ENCODE data around the gene GFOD1.

Gene GFOD1

DNA sequence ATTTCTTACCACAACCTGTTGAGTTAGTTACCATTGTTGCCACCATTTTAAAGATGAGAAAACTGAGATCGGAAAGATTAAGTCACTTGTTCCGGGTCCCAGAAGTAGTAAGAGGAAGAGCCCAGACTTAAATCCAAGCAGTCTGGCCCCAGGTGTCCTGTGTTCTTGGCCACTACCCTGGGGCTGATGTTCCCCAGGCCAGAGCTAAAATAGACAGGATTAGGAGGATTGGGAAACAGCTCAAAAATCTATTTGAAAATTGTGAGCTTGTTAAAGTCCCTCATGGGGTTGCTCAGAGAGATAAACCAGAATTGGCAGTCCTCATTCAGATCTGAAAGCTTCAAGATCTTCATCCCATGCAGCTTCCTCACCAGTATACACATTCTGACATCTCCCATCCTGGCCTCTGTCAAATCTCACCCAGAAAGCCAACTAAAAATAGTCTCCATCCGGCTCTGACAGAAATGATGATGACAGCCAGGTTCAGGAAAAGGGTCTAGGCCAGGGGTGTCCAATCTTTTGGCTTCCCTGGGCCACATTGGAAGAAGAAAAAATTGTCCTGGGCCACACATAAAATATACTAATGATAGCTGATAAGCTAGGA, 62.0 kb downstream of the GFOD1 start:
- DNase-seq (ENCODE audit: low spot score), result no peak

DNA sequence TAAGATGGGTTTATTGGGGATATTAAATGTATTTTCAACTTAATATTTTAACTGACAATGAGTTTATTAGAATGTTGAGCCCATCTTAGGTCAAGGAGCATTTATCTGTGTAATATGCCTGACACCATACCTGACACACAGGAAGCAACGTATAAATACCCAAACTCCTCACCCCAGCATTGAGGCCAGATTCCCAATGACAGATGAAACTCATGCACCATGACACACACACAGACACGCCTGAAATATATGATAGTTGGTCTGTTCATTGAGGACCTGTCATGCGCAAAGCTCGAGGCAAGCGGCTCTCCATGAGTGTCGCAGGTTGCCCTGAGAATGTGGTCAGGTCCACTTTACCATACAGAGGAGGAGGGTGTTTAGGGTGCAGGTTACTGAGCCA, 64.1 kb downstream of the GFOD1 start:
- DNase-seq (ENCODE audit: low spot score), result no peak

GRCh38 chr6:13422681-13423221, 64.6 kb downstream of the GFOD1 start:
- DNase-seq (ENCODE audit: low spot score), result no peak

DNA sequence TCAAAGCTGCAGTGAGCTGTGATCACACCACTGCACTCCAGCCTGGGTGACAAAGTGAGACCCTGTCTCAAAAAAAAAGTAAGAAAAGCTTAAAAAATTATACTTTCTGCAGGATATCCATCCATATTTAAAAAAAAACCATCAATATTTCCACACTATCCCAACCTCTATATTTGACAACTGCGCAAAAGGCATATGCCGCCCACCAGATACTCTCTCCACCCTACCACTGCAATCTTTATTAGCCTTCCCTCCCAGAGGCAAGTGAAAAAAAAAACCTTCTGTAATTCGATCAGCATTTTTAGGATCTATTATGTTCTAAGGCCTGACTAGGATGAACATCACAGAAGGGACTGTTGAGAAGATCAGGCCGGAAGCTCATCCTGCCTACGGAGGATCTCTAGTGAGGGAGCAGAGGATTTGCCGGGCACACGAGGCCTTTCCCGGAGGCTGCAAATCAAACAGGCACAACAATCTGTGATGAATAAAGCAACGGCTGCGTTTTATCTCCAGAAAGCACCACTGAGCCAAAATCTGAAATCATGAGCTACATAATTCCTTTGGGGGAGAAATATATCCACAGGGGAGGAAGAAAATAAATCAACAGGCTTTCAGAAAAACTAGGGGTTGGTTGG, 65.9 kb downstream of the GFOD1 start:
- peak; percentile 58 for DNase-seq (ENCODE audit: low spot score)

GRCh38 chr6:13420269-13420668, 67.1 kb downstream of the GFOD1 start:
- DNase-seq (ENCODE audit: low spot score), result no peak

DNA sequence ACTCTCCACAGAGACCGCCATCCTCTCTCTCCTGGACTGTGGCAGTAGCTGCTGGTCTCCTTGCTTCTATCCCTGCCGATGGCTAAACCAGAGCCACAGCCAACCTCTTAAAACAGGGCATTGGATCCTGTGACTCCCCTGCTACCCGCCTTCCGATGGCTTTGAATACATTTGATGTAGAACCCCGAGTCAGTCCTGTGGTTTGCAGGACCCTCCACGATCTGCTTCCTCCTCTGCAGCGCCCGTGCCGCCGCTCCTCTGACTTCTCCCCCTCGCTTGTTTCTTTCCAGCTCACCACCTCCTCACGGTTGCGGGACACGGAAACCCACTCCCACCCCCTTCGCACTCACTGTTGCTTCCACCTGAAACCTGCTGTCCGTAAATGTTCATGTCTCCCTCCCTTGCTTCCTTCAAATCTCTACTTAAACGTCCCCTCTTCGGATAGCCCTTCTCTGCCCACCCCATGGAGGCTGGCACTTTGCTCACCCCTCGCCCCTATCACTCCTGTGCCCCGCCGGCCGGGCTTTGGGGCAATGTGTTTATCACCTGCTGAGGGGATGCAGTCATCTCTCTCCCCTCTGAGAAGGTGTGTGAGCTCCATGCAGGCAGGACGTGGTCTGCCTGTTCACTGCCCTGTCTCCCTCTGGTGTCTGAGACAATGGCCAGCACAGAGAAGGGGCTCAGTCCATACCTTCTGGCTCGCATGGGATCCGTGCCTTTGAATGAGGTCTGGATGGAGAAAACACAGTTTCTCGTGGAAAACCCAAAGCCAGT, 67.8 kb downstream of the GFOD1 start:
- DNase-seq (ENCODE audit: low spot score), result no peak

- DNase-seq (ENCODE audit: low spot score), result no peak
Observed at GRCh38 chr6:13418844-13419243, 68.6 kb downstream of the GFOD1 start.

DNA sequence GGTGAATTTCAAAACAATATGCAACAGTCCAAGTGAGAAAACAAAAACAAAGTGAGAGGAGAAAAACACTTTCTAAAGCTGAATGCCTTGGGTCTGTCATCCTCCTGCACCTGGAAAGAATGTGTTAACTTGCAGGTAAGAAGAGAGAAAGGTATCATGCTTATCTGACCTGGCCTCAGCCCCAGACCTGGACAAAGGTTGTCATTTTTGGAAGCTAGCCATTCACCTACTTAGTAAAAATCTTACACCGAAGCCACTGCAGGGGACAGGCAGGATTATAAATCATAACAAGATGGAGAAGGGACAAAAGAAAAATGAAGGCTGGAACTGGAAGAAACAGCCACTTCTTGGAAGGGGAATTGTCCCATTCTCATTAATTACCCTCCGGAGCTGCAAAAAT, 69.4 kb downstream of the GFOD1 start:
- DNase-seq (ENCODE audit: low spot score), result no peak

DNA sequence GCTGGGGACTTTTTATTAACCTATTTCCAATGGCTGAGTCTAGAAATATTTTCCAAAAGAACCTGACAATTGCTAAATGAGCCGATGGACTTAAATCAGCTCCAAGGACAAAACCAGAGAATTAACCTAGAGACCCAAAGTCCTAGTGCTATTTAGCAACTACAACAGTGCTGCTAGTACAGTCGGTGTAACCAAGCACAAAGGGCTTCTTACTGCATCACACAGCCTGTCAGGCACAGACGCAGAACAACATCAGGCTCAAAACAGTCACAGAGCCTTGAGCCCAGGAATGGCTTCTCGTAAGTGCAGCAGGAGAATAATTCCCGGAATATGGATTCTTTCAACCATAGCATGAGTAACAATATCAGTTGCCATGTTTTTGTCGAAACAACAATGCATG, 70.0 kb downstream of the GFOD1 start:
- DNase-seq (ENCODE audit: low spot score), result no peak

DNA sequence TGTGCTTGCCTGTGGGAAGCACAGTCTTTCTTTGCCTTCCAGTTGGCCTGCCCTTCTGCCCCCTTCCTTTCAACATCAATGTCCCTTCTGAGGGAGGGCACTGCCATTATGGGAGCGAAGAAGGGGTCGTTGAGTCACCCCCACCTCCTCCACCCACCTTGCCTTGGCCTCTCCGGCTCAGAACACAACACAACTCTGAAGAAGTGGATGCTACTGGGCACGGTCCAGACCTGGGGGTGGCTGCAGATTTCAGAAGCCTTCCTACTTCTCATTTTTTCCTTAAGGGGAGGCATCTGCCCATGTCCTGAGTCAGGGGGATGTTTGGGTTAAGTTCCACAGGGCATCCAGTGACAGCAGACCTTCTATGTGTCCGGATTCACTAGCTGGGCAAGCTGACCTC, 72.1 kb downstream of the GFOD1 start:
- no peak for DNase-seq (ENCODE audit: low spot score)

- peak; percentile 82 for DNase-seq (ENCODE audit: low spot score)
Observed at GRCh38 chr6:13413900-13414555, 73.4 kb downstream of the GFOD1 start.

DNA sequence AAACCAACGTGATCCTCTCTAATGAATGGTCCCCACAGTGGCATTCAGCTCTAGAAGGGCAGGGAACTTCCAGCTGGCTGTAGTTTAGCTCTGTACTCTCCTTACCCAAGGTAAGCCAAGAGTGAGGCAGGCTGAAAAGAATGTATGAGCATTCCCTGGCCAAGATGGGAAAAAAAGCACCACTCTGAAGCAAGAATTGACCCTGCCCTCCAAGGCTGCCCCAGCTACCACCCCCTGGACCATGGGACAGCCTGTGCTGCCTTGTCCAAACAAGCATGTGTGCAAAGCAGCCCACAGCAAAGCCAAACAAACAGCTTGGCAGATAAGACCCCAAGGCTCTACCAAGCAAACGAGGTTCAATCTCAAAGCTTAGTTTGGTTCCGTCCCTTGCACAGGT, 73.9 kb downstream of the GFOD1 start:
- DNase-seq (ENCODE audit: low spot score), result no peak

DNA sequence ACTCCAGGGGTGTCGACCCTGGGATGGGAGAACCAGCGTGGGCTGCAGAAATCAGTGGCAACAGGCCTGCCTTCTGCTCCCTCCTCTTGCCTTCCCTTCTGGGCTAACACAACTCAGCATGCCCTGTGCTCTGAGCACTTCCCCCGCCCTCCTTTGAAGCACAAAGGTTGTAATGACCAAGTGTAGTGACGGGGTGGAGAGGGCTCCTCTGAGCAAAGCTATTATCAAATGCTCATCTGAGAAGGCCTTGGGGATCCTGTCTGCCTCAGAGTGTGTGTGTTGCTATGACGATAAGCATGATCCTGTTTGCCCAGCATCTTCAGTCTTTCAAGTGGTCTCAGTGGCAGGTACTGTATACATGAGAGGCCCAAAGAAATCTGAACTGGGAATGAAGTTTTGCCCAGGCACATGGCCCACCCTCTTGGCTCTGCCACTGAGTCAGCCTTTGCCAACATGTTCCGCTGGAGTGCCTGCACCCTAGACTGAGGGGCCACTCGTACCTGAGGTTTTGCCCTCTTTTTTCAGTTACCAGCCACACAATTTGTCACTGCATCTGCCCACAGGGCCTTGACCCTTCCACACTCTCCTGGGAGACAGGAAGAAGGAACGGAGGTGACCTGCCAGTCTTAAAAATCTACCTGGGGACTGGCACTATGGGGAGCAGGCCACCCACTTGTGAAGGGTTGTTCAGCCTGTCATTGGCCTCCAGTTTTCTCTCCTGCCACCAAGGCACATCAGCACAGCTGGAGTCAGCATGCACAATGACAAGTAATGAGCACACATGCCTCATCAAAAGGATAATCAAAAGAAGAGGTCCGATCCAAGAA, 74.5 kb downstream of the GFOD1 start:
- no peak for DNase-seq (ENCODE audit: low spot score)

GRCh38 chr6:13412211-13412610, 75.2 kb downstream of the GFOD1 start:
- DNase-seq (ENCODE audit: low spot score), result no peak

- DNase-seq (ENCODE audit: low spot score), result no peak
Observed at GRCh38 chr6:13411484-13411883, 75.9 kb downstream of the GFOD1 start.

GRCh38 chr6:13409991-13410390, 77.4 kb downstream of the GFOD1 start:
- DNase-seq (ENCODE audit: low spot score), result no peak

DNA sequence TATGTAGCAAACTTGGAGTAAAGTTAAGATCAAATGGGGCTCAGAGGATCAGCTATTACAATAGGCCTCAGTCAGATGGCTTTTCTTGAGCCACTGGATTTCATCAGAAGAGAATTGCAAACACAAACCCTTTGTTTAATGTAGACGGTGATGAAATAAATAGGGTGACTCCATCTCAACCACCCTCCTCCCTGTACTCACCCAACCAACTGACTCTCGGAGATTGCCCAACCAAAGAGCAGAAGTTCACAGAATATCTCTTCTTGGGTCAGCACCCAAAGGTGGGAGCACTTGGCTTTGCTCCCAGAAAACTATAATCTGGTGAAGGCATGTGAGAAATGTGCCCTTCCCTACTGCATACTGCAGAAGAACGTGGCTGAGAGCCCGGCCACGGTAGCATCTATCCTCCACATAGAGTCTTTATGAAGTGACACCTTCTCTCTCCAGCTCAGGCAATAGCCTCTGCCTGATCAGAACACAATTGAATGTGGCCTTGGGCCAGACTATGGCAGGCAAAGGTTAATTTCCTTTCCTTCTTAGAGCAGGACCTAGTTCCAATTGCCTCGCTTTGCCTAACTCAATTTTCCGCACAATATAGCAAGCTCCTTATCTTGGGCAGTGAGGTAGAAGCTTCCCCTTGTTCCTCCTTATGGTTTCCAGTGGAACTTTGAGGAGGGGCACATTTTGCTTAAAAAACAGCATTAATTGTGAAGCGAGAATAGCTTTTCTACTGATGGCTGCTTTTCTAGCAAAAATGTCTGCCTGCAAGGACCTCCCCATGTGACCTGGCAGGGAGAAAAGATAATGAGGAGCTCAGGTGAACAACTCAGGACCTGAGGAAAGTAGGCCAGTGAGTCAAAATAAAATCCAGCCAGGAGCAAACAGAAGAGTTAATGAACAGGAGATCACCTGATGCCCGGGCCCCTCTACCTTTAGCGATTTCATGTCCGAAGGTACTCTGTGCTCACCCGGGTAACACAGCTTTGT, 79.4 kb downstream of the GFOD1 start:
- no peak for DNase-seq (ENCODE audit: low spot score)

DNA sequence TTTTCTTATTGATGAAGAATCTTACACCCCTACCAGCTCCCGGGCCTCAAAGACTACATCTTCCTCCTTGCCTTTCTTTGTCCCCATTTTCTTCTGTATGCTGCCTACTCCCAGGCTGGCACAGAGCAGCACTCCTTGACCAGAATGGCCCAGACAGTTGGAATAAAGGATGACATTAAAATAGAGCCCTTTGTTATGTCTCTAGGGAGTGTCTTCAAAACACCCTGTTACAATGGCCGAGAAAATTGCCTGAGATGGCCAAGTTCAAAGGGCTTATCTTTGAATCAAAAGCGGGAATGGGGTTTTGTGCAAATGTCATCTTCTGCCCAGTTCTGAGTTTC, 80.1 kb downstream of the GFOD1 start:
- DNase-seq (ENCODE audit: low spot score), result no peak

DNA sequence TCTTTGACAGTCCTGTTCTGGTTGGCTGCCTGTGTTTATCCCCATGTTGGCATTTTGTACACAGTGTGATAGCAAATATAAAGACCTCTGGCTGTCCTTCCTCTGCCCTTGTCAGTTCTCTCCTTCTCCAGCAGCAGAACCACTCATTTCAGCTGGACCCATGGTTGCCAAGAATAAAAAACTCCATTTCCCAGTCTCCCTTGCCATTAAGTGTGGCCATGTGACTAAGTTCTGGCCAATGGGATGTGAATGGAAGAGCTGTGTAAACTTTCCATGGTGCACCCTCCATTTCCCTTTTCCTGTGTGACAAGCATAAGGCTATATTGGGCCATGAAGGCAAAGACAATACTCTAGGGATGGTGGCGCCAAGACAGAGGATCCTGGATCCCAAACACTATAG, 80.6 kb downstream of the GFOD1 start:
- DNase-seq (ENCODE audit: low spot score), result peak; percentile 76

DNA sequence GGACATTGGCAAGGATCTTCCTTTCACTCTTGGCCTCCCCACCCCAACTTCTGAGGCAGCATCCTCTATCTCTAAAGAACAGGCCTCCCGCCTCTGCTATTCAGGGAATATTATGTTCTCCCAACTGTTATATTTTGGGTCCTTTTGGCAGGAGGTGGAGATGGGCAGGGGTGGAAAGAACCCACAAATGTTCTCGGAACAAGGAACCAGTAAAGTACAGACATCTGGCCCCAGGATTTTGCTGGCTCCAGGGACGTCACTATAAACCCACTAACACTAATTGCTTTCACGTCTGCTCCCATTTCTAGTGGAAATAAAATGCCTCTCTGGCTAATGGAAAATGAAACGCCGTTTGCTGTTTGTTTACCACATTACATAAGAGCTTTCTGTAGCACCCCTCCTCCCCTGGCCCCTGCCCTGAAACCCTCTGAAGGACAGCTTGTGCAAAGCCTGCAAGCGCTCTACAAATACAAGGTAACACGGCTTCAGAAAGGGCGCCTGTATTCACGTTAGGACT, 81.4 kb downstream of the GFOD1 start:
- DNase-seq (ENCODE audit: low spot score), result peak; percentile 68

Measured in Ammon's horn (tissue), 1 donor.